HEK293 (cell line): ENCODE results near the gene CDC14A.

ENCODE experiments used
- CTCF ChIA-PET: fragments of 350-600 bp; formaldehyde crosslinking; extraction: SDS; loops from one replicate; lab custom pipeline; 2021; ENCODE audit warnings: antibody characterized with exemption; lab: Yijun Ruan, JAX
- POLR2A ChIA-PET: fragments of 300-600 bp; formaldehyde crosslinking; extraction: SDS; loops from one replicate; lab custom pipeline; 2020; ENCODE audit warnings: antibody characterized with exemption, inconsistent platforms; lab: Yijun Ruan, JAX
- H3K27ac ChIP-seq: fragments of 200-500 bp; sonication (Bioruptor generic); 2 replicates; pipeline ENCODE4 v1.5.1; 2014; ENCODE audit warnings: low read depth, low read length, control low read depth, inconsistent platforms; ENCODE audit errors: extremely low read depth
- H3K36me3 ChIP-seq, 2 experiments: fragments of 200-500 bp in 1 of 2; sonication (Bioruptor generic) in 1 of 2; 1 replicate in 1 of 2; 2 replicates in 1 of 2; pipeline ENCODE4 v1.5.1; 2014 to 2017; ENCODE audit warnings: inconsistent platforms in 2 of 2, low read length in 2 of 2; ENCODE audit not compliant: control insufficient read depth in 2 of 2, insufficient read depth in 1 of 2
- H3K4me1 ChIP-seq: fragments of 200-500 bp; sonication (Bioruptor generic); 2 replicates; pipeline ENCODE4 v1.5.1; 2014; ENCODE audit warnings: mild to moderate bottlenecking, low read length, inconsistent platforms; ENCODE audit not compliant: control insufficient read depth, insufficient read depth
- H3K4me3 ChIP-seq: 2 replicates; pipeline ENCODE4 v1.5.1; 2011; ENCODE audit warnings: low read depth, mild to moderate bottlenecking, control low read depth, low read length, moderate library complexity
- H3K9me3 ChIP-seq: fragments of 200-500 bp; sonication (Bioruptor generic); 2 replicates; pipeline ENCODE4 v1.5.1; 2014; ENCODE audit warnings: low read depth, low read length, inconsistent platforms; ENCODE audit not compliant: control insufficient read depth, insufficient read depth
- PRDM2 ChIP-seq: fragments of 450-650 bp; formaldehyde crosslinking; IDR thresholded peaks from 2 replicates; pipeline ENCODE4 v1.5.1; 2016; ENCODE audit warnings: missing biosample characterization, missing genetic modification characterization, borderline replicate concordance
- RBAK ChIP-seq: fragments of 450-650 bp; formaldehyde crosslinking; IDR thresholded peaks from 2 replicates; pipeline ENCODE4 v1.5.1; 2016; ENCODE audit warnings: missing biosample characterization, missing genetic modification characterization
- SP7 ChIP-seq: fragments of 450-650 bp; formaldehyde crosslinking; IDR thresholded peaks from 2 replicates; pipeline ENCODE4 v1.5.1; 2016; ENCODE audit warnings: missing biosample characterization, missing genetic modification characterization
- TRIM28 ChIP-seq: IDR thresholded peaks from 2 replicates; pipeline ENCODE4 v1.6.1; 2011; ENCODE audit warnings: low read length, control low read depth, borderline replicate concordance
- ZNF335 ChIP-seq: fragments of 450-650 bp; formaldehyde crosslinking; conservative IDR thresholded peaks from 2 replicates; pipeline ENCODE4 v1.5.1; 2016; ENCODE audit warnings: missing biosample characterization, missing genetic modification characterization
- ZNF366 ChIP-seq: fragments of 450-650 bp; formaldehyde crosslinking; conservative IDR thresholded peaks from 2 replicates; pipeline ENCODE4 v1.5.1; 2016; ENCODE audit warnings: missing biosample characterization, missing genetic modification characterization
- ZNF423 ChIP-seq: fragments of 450-650 bp; formaldehyde crosslinking; IDR thresholded peaks from 2 replicates; pipeline ENCODE4 v1.5.1; 2016; ENCODE audit warnings: missing biosample characterization, missing genetic modification characterization
- ZNF513 ChIP-seq: fragments of 450-650 bp; IDR thresholded peaks from 2 replicates; pipeline ENCODE4 v1.5.1; 2018; ENCODE audit warnings: missing biosample characterization, missing genetic modification characterization
- ZNF585B ChIP-seq: fragments of 450-650 bp; formaldehyde crosslinking; IDR thresholded peaks from 2 replicates; pipeline ENCODE4 v1.5.1; 2016; ENCODE audit warnings: missing biosample characterization, missing genetic modification characterization
- ZNF626 ChIP-seq: fragments of 450-650 bp; sonication (Bioruptor Pico); formaldehyde crosslinking; IDR thresholded peaks from 2 replicates; pipeline ENCODE4 v1.5.1; 2018; ENCODE audit warnings: missing biosample characterization, missing genetic modification characterization, inconsistent platforms
- ZNF843 ChIP-seq: fragments of 450-650 bp; formaldehyde crosslinking; IDR thresholded peaks from 2 replicates; pipeline ENCODE4 v1.5.1; 2016; ENCODE audit warnings: missing biosample characterization, missing genetic modification characterization
- ZSCAN16 ChIP-seq: fragments of 450-650 bp; formaldehyde crosslinking; IDR thresholded peaks from 2 replicates; pipeline ENCODE4 v1.5.1; 2016; ENCODE audit warnings: missing biosample characterization, missing genetic modification characterization
- TF ChIP-seq, protein P1 (sequence below): fragments of 450-650 bp; formaldehyde crosslinking; IDR thresholded peaks from 2 replicates; pipeline ENCODE4 v1.5.1; 2016; ENCODE audit warnings: missing biosample characterization, missing genetic modification characterization, low read depth
- TF ChIP-seq, protein P2 (sequence below): fragments of 450-650 bp; formaldehyde crosslinking; IDR thresholded peaks from 2 replicates; pipeline ENCODE4 v1.5.1; 2016; ENCODE audit warnings: missing biosample characterization, missing genetic modification characterization

CDC14A gene

DNA sequence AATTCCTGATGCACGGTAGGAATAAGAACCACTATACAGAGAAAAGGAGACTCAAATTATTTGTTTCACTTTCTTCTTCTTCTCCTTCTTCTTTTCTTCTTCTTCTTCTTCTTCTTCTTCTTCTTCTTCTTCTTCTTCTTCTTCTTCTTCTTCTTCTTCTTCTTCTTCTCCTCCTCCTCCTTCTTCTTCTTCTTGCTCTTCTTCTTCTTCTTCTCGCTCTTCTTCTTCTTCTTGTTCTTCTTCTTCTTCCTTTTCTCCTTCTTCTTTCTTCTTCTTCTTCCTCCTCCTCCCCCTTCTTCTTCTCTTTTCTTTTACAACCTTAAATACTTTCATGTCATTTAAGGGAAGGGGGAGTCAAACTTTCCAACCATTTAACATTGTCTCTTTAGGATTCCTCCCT, 174.6 kb downstream of the CDC14A start (continued):
- TF ChIP-seq PRDM2 (tag by site-specific recombination) = no peak
- TF ChIP-seq, protein P1, sequence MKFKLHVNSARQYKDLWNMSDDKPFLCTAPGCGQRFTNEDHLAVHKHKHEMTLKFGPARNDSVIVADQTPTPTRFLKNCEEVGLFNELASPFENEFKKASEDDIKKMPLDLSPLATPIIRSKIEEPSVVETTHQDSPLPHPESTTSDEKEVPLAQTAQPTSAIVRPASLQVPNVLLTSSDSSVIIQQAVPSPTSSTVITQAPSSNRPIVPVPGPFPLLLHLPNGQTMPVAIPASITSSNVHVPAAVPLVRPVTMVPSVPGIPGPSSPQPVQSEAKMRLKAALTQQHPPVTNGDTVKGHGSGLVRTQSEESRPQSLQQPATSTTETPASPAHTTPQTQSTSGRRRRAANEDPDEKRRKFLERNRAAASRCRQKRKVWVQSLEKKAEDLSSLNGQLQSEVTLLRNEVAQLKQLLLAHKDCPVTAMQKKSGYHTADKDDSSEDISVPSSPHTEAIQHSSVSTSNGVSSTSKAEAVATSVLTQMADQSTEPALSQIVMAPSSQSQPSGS (tag by site-specific recombination) = no peak
- no peak for TF ChIP-seq ZNF423
- 0 out of 2 replicates have a peak, but pooled peaks have one; percentile 28 for TF ChIP-seq ZNF366 (tag by site-specific recombination)
- TF ChIP-seq, protein P2, sequence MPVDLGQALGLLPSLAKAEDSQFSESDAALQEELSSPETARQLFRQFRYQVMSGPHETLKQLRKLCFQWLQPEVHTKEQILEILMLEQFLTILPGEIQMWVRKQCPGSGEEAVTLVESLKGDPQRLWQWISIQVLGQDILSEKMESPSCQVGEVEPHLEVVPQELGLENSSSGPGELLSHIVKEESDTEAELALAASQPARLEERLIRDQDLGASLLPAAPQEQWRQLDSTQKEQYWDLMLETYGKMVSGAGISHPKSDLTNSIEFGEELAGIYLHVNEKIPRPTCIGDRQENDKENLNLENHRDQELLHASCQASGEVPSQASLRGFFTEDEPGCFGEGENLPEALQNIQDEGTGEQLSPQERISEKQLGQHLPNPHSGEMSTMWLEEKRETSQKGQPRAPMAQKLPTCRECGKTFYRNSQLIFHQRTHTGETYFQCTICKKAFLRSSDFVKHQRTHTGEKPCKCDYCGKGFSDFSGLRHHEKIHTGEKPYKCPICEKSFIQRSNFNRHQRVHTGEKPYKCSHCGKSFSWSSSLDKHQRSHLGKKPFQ (tag by site-specific recombination) = no peak
- no peak for TF ChIP-seq SP7 (tag by site-specific recombination)
- TF ChIP-seq ZNF513 = peak; percentile 71
- TF ChIP-seq TRIM28 = no peak

DNA sequence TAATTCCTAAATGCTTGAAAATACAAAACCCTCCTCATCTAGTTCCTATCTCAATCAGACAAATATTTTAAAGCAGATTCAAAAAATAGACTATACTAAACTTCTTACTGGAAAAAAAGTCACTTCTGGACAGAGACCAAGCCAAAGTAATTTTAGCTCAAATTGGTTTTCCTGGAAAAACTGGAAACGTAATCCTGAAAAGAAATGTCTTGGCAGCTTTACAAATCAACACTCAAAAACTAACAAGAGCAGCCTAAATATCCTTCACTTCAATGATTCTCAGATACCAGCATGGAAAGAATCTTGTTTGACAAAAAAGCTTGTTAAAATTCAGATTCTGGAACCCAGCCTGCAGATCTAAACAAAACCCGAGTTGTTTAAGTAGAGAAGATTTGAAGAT, 176.6 kb downstream of the CDC14A start:
- POLR2A ChIA-PET = no interaction called here

GRCh38 chr1:100530141-100530540, 177.8 kb downstream of the CDC14A start:
- no peaks in the 10 kb centered on the region for H3K36me3 ChIP-seq
- no peak overlapping the region for H3K4me3 ChIP-seq
- TF ChIP-seq RBAK = no peak
- TF ChIP-seq ZNF335 = no peak
- TF ChIP-seq ZNF843 (tag by site-specific recombination) = no peak
- no peaks in the 10 kb centered on the region for H3K9me3 ChIP-seq
- CTCF ChIA-PET = no interaction called here
- POLR2A ChIA-PET = no interaction called here
- no peak overlapping the region for H3K27ac ChIP-seq
- no peaks in the 10 kb centered on the region for H3K4me1 ChIP-seq

More for the DNA sequence above, 176.6 kb downstream of the CDC14A start:
- CTCF ChIA-PET = interaction anchor here (0.7 kb wide), 1 partner anchor 14 kb away, joined by 3 read pairs; no protein-coding TSS in a partner anchor
- no peak for TF ChIP-seq ZSCAN16 (tag by site-specific recombination)
- TF ChIP-seq ZNF626 (tag by site-specific recombination) = no peak
- TF ChIP-seq ZNF585B (tag by site-specific recombination) = no peak
- Histone ChIP-seq H3K36me3 (no peaks in the 10 kb centered on the region), H3K4me1 (no peaks in the 10 kb centered on the region), H3K9me3 (no peaks in the 10 kb centered on the region), H3K4me3 (no peak overlapping the region), H3K27ac (no peak overlapping the region)
